H1 (cell line): Measurements from ENCODE around the gene YY1AP1. TPM values are rescaled to one million over a fixed set of nuclear protein-coding genes. Genes with fewer than 3 reads are reported as not detected.

Experiments used
- E2F6 ChIP-seq: IDR thresholded peaks from 2 replicates; pipeline ENCODE4 v1.6.1; 2012; ENCODE audit warnings: inconsistent platforms
- HDAC6 ChIP-seq: IDR thresholded peaks from one replicate; pipeline ENCODE4 v1.7.1; 2012; ENCODE audit warnings: low read depth, mild to moderate bottlenecking, inconsistent platforms, low read length, moderate library complexity
- SIX5 ChIP-seq: IDR thresholded peaks from 2 replicates; pipeline ENCODE4 v1.6.1; 2011; ENCODE audit warnings: mild to moderate bottlenecking, low read depth, low read length
- polyA plus RNA-seq, 7 experiments: library from polyadenylated mRNA; depleted of rRNA in 3 of 7; stranded (reverse) in 5 of 7; unstranded in 2 of 7; fragments of >200 nt in 5 of 7; fragments of 200-250 nt in 2 of 7; gene quantifications; 1 replicate in 5 of 7; 2 replicates in 1 of 7; 4 replicates in 1 of 7; pipeline versions ENCODE4 v1.2.1 to v1.2.3, GENCODE V29; 2011 to 2013; ENCODE audit warnings: missing spikeins in 2 of 7, mixed read lengths in 2 of 7
- total RNA-seq: library from RNA; stranded (reverse); fragmentation: NEBNext Ultra II Directional; extraction: Animal tissue kit (Norgen Biotek cat#: 25700); gene quantifications from 2 replicates; pipeline ENCODE4 v1.2.1, GENCODE V29; 2021

The YY1AP1 gene
- total and polyA plus RNA-seq, 2 of the 8 experiments (the other 6 are each of a cell fraction or from before 2014, with no cell fraction given): 44.2 to 48.6 TPM

- no peak for TF ChIP-seq E2F6
- TF ChIP-seq SIX5: no peak
- no peak for TF ChIP-seq HDAC6
Observed at GRCh38 chr1:155691992-155692528, 3.5 kb upstream of the YY1AP1 start (continued).
